Lung (tissue), 12 donors: ENCODE data around the gene ELP4. TPM values are rescaled to one million over a fixed set of nuclear protein-coding genes. Genes with fewer than 3 reads are reported as not detected.

Experiments used
- ATAC-seq: fragments of 200-7000 bp; cut with Tn5 transposase; one replicate; pipeline ENCODE4 v1.9.1; 2020; ENCODE audit warnings: moderate number of reproducible peaks; ENCODE audit not compliant: insufficient read depth, low FRiP score
- DNase-seq, 3 donors: peaks; one replicate each; pipeline ENCODE4 v3.0.0-alpha.2; 2013 to 2017
- H3K27ac ChIP-seq, 2 donors: one replicate each; pipeline ENCODE4 v1.5.1; 2013; ENCODE audit warnings: mild to moderate bottlenecking in 2 of 2, moderate library complexity in 2 of 2, control low read depth in 1 of 2, inconsistent platforms in 1 of 2, low read depth in 1 of 2, low read length in 1 of 2
- H3K27me3 ChIP-seq, 3 donors: one replicate each; pipeline ENCODE4 v1.5.1; 2013; ENCODE audit warnings: low read length in 2 of 3; ENCODE audit not compliant: control insufficient read depth in 3 of 3, insufficient read depth in 3 of 3
- H3K36me3 ChIP-seq, 4 donors: one replicate each; pipeline ENCODE4 v1.5.1; 2013; ENCODE audit warnings: low read length in 4 of 4, mild to moderate bottlenecking in 1 of 4, moderate library complexity in 1 of 4; ENCODE audit not compliant: control insufficient read depth in 4 of 4, insufficient read depth in 4 of 4
- H3K4me1 ChIP-seq, 5 donors: one replicate each; pipeline ENCODE4 v1.5.1; 2013; ENCODE audit warnings: low read length in 5 of 5, mild to moderate bottlenecking in 2 of 5, moderate library complexity in 1 of 5; ENCODE audit not compliant: control insufficient read depth in 5 of 5, insufficient read depth in 5 of 5
- H3K4me3 ChIP-seq: one replicate; pipeline ENCODE4 v1.5.1; 2013; ENCODE audit warnings: mild to moderate bottlenecking, control low read depth, moderate library complexity
- H3K9ac ChIP-seq, 2 donors: one replicate each; pipeline ENCODE4 v1.5.1; 2013; ENCODE audit warnings: low read length in 2 of 2, control low read depth in 1 of 2; ENCODE audit not compliant: insufficient read depth in 1 of 2
- H3K9me3 ChIP-seq, 4 donors: one replicate each; pipeline ENCODE4 v1.5.1; 2013; ENCODE audit warnings: low read length in 3 of 4, mild to moderate bottlenecking in 1 of 4, moderate library complexity in 1 of 4; ENCODE audit not compliant: control insufficient read depth in 4 of 4, insufficient read depth in 3 of 4
- WGBS, 2 donors: extraction: QIAGEN DNeasy Blood & Tissue Kit; methylation state at CpG; one replicate each; pipeline ENCODE4 v1.1.7; 2013; 5-methylcytosine and 5-hydroxymethylcytosine counted together
- polyA plus RNA-seq, 2 donors: library from polyadenylated mRNA; stranded (reverse); fragments of 200-250 nt; gene quantifications; one replicate each; pipeline ENCODE4 v1.2.1, GENCODE V29; 2013
- total RNA-seq, 2 donors: library from RNA; depleted of rRNA in 1 of 2; stranded (reverse); fragments of >200 nt in 1 of 2; gene quantifications; one replicate each; pipeline ENCODE4 v1.2.1, GENCODE V29; 2014 to 2021
- TF ChIP-seq, protein P1 (sequence below): IDR thresholded peaks from 2 replicates; pipeline ENCODE4 v1.5.1; 2012; ENCODE audit warnings: mild to moderate bottlenecking; ENCODE audit errors: control extremely low read depth, extremely low read depth
- donor health status: control.
- donor health status: control.
- donor health status: Bipolar disorder and iron deficiency.
- donor health status: healthy.
- donor health status: DM: yes; HTN: yes; CAD: no.

The ELP4 gene
- total and polyA plus RNA-seq, 4 donors: 7.7 to 47.8 (median 13.7) TPM

- H3K4me1 ChIP-seq: no peaks in the 10 kb centered on the region
Observed at GRCh38 chr11:31607914-31608313, 98.3 kb downstream of the ELP4 start.

GRCh38 chr11:31608995-31609394 is 99.4 kb downstream of the ELP4 start:
- H3K4me3 ChIP-seq: no peak overlapping the region
- DNase-seq: no peak
- no peak overlapping the region for H3K27ac ChIP-seq
- no peaks in the 10 kb centered on the region for H3K9me3 ChIP-seq
- 98% methylated on average over 8 of the region's 8 CpGs for WGBS, 2 donors
- no peaks in the 10 kb centered on the region for H3K27me3 ChIP-seq
- no peak for ATAC-seq
- H3K9ac ChIP-seq: no peak overlapping the region
- no peaks in the 10 kb centered on the region for H3K4me1 ChIP-seq
- peaks cover 0 to 2% (median 0%) of the 10 kb centered on the region in 4 donors for H3K36me3 ChIP-seq
- TF ChIP-seq, protein P1, sequence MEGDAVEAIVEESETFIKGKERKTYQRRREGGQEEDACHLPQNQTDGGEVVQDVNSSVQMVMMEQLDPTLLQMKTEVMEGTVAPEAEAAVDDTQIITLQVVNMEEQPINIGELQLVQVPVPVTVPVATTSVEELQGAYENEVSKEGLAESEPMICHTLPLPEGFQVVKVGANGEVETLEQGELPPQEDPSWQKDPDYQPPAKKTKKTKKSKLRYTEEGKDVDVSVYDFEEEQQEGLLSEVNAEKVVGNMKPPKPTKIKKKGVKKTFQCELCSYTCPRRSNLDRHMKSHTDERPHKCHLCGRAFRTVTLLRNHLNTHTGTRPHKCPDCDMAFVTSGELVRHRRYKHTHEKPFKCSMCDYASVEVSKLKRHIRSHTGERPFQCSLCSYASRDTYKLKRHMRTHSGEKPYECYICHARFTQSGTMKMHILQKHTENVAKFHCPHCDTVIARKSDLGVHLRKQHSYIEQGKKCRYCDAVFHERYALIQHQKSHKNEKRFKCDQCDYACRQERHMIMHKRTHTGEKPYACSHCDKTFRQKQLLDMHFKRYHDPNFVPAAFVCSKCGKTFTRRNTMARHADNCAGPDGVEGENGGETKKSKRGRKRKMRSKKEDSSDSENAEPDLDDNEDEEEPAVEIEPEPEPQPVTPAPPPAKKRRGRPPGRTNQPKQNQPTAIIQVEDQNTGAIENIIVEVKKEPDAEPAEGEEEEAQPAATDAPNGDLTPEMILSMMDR: no peak

More at GRCh38 chr11:31607914-31608313, 98.3 kb downstream of the ELP4 start:
- TF ChIP-seq, protein P1: no peak
- no peak overlapping the region for H3K4me3 ChIP-seq
- H3K27me3 ChIP-seq: no peaks in the 10 kb centered on the region
- H3K27ac ChIP-seq: no peak overlapping the region
- H3K9ac ChIP-seq: no peak overlapping the region
- H3K36me3 ChIP-seq: peaks cover 0 to 2% (median 0%) of the 10 kb centered on the region in 4 donors
- ATAC-seq (no peak), DNase-seq (no peak)
- no peaks in the 10 kb centered on the region for H3K9me3 ChIP-seq
- 83 to 89% methylated on average over 3 of the region's 3 CpGs for WGBS, 2 donors

DNA sequence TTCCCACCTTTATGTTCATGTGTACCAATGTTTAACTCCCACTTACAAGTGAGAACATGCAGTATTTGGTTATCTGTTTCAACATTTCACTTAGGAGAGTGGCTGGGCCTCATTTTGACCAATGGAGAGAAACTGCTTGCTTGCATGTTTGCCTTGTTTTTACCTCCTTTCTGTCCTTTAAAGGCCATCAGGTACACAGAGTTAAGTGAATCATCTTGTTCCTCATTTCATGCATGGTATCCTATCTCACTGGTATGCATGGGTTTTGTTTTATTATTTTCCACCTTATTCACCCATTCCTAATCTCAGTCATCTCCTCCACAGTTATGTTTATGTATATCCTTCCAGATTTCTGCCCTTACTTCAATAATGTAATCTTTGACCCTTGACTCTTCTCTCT is 101.0 kb downstream of the ELP4 start:
- H3K4me1 ChIP-seq: no peaks in the 10 kb centered on the region
- TF ChIP-seq, protein P1: no peak
- H3K4me3 ChIP-seq: no peak overlapping the region
- DNase-seq (no peak), ATAC-seq (no peak)
- H3K9ac ChIP-seq: no peak overlapping the region
- peaks cover 0 to 2% (median 0%) of the 10 kb centered on the region in 4 donors for H3K36me3 ChIP-seq
- no peaks in the 10 kb centered on the region for H3K9me3 ChIP-seq
- H3K27me3 ChIP-seq: no peaks in the 10 kb centered on the region
- no peak overlapping the region for H3K27ac ChIP-seq

DNA sequence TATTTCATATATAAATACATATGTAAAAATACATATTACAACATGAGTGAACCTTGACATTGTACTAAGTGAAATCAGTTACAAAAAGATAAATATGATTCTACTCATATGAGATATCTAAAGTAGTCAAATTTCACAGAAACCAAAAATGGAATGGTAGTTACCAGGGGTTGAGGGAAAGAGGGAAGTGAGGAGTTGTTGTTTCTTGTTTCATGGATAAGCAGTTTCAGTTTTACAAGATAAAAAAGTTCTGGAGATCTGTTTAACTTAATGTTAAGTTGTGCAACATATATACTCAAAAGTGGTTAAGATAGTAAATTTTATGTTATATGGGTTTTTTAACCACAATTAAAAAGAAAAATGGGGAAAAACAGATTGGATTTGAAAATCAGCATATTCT is 107.7 kb downstream of the ELP4 start:
- Histone ChIP-seq H3K36me3 (no peaks in the 10 kb centered on the region), H3K4me1 (no peaks in the 10 kb centered on the region), H3K4me3 (no peak overlapping the region), H3K9me3 (peaks cover 0 to 1% (median 0%) of the 10 kb centered on the region in 4 donors), H3K27ac (no peak overlapping the region), H3K9ac (no peak overlapping the region), H3K27me3 (no peaks in the 10 kb centered on the region)
- TF ChIP-seq, protein P1: no peak
- DNase-seq (no peak), ATAC-seq (no peak)
